AG10803 (cell line): ENCODE data around the gene C3orf49.
A peak's percentile ranks its signal among the peaks of the same experiment; 100 is the strongest.

Source experiments
- DNase-seq: peaks from one replicate; pipeline ENCODE4 v3.0.0; 2010; ENCODE audit warnings: low read depth
- H3K4me3 ChIP-seq: 2 replicates; pipeline ENCODE4 v1.5.1; 2011; ENCODE audit warnings: mild to moderate bottlenecking, low read length, control low read depth
- TF ChIP-seq, protein P1 (sequence below): conservative IDR thresholded peaks from 2 replicates; pipeline ENCODE4 v1.5.1; 2011; ENCODE audit warnings: mild to moderate bottlenecking, low read length, control low read depth, inconsistent platforms

Gene C3orf49

DNA sequence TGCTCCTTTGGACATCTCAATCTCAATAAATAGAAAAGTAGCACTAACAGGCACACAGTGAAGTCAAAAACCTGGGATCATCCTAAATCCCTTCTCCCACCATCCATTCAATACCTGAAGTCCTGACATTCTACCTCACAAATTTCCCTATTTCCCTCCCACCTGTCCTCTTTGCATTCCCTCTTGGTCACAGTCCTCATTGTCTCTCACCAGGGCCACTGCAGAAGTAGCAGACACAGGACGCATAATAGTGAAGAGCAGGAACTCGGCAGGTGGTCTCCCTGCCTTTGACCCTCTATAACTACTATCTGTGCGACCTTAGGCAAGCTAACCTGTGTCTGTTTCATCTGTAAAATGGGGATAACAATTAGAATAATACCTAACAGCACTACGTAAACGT, 42.2 kb downstream of the C3orf49 start:
- TF ChIP-seq, protein P1, sequence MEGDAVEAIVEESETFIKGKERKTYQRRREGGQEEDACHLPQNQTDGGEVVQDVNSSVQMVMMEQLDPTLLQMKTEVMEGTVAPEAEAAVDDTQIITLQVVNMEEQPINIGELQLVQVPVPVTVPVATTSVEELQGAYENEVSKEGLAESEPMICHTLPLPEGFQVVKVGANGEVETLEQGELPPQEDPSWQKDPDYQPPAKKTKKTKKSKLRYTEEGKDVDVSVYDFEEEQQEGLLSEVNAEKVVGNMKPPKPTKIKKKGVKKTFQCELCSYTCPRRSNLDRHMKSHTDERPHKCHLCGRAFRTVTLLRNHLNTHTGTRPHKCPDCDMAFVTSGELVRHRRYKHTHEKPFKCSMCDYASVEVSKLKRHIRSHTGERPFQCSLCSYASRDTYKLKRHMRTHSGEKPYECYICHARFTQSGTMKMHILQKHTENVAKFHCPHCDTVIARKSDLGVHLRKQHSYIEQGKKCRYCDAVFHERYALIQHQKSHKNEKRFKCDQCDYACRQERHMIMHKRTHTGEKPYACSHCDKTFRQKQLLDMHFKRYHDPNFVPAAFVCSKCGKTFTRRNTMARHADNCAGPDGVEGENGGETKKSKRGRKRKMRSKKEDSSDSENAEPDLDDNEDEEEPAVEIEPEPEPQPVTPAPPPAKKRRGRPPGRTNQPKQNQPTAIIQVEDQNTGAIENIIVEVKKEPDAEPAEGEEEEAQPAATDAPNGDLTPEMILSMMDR: no peak
- no peak for DNase-seq
- no peak overlapping the region for H3K4me3 ChIP-seq

DNA sequence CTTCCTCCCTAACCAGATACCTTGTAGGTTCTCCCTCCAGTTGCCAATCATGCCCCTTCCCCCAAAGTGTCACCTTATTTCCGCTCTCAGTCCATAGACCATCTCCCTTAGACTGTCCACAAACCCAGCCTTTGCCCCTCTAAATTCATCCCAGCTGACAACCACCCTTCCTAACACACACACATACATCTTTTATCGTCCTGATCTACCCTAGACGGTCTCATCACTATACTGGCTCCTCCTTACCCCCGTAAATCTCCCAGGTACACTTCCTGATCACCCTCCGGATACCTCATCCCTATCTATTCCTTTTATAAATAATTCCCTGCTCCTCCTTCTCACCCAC, 43.7 kb downstream of the C3orf49 start:
- no peak for DNase-seq
- peak overlapping the region; percentile 82 for H3K4me3 ChIP-seq
- TF ChIP-seq, protein P1: no peak

DNA sequence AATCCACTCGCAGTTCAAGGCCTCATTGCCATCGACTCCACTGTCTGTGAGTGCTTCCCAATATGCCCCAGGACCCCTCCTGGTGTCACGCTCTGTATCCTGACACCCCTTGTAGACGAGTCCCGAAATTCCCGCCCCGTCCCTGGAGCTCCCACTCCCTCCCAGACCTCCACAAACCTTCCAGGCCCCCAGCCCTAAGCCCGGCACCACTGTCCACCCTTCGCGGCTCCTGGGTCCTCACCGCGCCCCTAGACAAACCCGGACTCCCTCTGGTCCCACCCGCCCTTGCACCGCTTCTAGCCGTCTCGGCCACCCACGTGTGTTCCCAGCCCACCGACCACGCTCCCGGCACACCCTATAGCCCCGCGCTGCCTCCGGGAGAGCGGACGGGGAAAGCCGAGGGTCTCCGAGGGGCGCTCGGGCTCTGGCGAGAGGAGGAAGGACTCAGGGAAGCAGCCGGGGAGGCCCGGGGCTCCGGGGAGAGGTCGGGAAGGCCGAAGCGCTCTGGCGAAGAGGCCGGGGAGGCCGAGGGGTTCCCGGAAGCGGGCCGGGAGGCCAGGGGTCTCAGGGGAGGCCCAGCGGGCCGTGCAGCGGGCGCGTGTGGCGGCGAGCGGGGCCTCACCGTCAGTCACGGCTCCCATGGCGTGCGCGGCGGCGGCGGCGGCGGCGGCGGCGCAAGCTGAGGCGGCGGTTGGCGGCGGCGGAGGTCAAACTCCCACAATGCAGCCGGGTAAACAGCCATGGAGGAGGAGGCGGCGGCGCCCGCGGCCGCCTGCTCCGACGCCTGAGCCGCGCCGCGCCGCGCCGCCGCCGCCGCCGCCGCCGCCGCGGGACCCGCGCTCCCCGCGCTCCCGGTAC, 44.3 kb downstream of the C3orf49 start, which contains the start of the genes ATXN7 and THOC7:
TSS of gene ATXN7 (plus strand) at position 718 of the 858 bp plus-strand sequence. CDS start 48,732 bp downstream, outside the sequence.
TSS of gene THOC7 (minus strand) at position 656 of the 858 bp plus-strand sequence. CDS start at position 641, 15 bp downstream.
- H3K4me3 ChIP-seq: peak within 1 kb of the TSS; percentile 82
- TF ChIP-seq, protein P1: no peak
- peak; percentile 61 for DNase-seq

DNA sequence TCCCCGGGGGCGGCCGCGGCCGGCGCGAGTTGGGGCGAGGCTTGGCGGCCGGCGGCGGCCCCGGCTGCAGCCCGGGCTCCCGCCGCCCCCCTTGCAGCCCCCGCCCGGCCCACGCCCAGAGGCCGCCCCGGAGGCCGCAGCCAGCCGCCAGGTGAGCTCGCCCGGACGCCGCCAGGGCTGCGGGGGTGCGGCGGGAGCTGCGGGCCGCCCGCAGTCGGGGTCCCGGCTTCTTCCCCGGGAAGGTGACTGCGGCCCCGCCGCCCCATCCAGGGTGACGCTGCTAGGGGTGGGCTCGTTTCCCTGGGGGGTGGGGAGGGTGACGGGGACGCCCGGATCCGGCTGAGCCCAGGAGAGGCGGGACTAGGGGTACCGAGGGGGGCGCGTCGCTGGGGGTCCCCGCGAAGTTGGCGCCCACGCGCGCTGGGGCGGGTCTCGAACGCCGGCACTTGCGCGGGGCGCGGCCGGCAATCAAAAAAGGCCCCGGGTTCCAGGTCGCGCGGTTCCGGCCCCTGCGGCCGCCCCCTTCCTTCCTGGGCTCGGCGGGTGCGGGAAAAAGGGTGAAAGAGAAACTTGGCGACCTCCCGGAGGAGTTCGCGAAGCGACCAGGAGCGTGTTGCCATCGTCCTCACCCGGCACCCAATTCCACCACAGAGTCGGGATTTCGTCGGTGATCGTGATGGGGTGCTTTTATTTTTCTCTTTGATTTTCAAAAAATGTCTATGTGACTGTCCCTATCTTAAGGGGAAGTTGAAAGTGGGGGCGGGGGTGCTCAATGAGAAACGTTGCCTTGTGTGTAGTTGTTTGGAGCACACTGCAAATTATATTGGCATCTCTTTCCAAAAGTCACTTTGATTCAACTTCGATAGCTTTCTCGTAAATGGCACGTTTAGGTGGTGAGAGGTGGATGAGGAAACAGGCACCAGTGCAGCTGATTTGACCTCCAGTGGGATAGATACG, 45.2 kb downstream of the C3orf49 start:
- TF ChIP-seq, protein P1: no peak
- no peak for DNase-seq
- peak overlapping the region; percentile 82 for H3K4me3 ChIP-seq

DNA sequence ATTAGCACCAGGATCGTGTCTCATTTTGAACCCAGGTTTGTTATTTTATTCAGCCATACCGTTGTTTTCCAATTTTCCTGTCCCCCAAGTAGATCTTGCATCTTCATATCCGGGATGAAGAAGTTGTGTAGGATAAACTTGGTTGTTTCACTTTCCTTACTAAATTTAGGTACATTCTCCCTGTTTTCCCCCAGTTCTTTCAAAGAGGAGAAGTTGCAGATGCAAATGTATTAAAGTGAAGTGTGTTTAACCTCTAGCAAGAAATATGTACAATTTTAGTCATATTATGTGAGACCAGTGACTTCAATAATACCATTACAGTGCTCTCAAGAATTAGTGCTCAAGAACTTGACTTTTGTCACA, 45.8 kb downstream of the C3orf49 start:
- peak overlapping the region; percentile 82 for H3K4me3 ChIP-seq
- TF ChIP-seq, protein P1: no peak
- no peak for DNase-seq

DNA sequence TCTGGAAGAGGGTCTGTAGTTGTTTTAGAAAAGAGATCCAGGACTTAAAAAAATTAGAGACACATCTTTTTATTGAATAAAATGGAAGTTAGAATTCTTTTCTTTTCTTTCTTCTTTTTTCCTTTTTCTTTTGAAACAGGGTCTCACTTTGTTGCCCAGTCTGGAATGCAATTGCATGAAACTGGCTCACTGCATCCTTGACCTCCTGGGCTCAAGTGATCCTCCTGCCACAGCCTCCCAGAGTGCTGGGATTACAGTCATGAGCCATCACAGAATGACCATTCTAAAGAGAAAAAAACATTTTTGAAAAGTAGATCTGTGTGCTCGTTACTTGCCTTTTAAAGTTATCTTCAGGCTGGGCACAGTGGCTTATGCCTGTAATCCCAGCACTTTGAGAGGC, 48.1 kb downstream of the C3orf49 start:
- TF ChIP-seq, protein P1: no peak
- H3K4me3 ChIP-seq: no peak overlapping the region
- DNase-seq: no peak
